GM23338 (cell line): Measurements from ENCODE around the gene IRX2. TPM values are rescaled to one million over a fixed set of nuclear protein-coding genes. Genes with fewer than 3 reads are reported as not detected.

Experiments
- ATAC-seq: fragments of 200-7000 bp; cut with Tn5 transposase; 3 replicates; pipeline ENCODE4 v1.9.1; 2020
- DNase-seq: peaks from one replicate; pipeline ENCODE4 v3.0.0-alpha.2; 2015; ENCODE audit warnings: low spot score
- H2AFZ ChIP-seq: fragments of 200-600 bp; sonication (generic); 2 replicates; pipeline ENCODE4 v1.8.0; 2016; ENCODE audit warnings: antibody characterized with exemption, mild to moderate bottlenecking, moderate library complexity
- H3F3A ChIP-seq: fragments of 200-600 bp; sonication (generic); replicated peaks from 2 replicates; pipeline ENCODE4 v1.8.0; 2017; ENCODE audit warnings: antibody characterized with exemption, mixed run types, low read depth
- H3K27ac ChIP-seq: fragments of 200-600 bp; sonication (generic); 2 replicates; pipeline ENCODE4 v1.6.1; 2016; ENCODE audit warnings: low read depth
- H3K27me3 ChIP-seq: fragments of 200-600 bp; sonication (generic); 2 replicates; pipeline ENCODE4 v1.8.0; 2016; ENCODE audit warnings: mild to moderate bottlenecking, mixed run types, moderate library complexity; ENCODE audit not compliant: insufficient read depth
- H3K36me3 ChIP-seq: fragments of 200-600 bp; sonication (generic); 2 replicates; pipeline ENCODE4 v1.8.0; 2016; ENCODE audit warnings: mild to moderate bottlenecking; ENCODE audit not compliant: insufficient read depth
- H3K4me1 ChIP-seq: fragments of 200-600 bp; sonication (generic); 2 replicates; pipeline ENCODE4 v1.8.0; 2016; ENCODE audit warnings: mild to moderate bottlenecking, moderate library complexity; ENCODE audit not compliant: insufficient read depth
- H3K4me2 ChIP-seq: fragments of 200-600 bp; sonication (generic); 2 replicates; pipeline ENCODE4 v1.7.1; 2017; ENCODE audit warnings: mixed run types
- H3K4me3 ChIP-seq: fragments of 200-600 bp; sonication (generic); 2 replicates; pipeline ENCODE4 v1.6.1; 2016; ENCODE audit warnings: mixed run types
- H3K79me2 ChIP-seq: fragments of 200-600 bp; sonication (generic); replicated peaks from 2 replicates; pipeline ENCODE4 v1.8.0; 2017; ENCODE audit warnings: mild to moderate bottlenecking; ENCODE audit not compliant: insufficient read depth
- H3K9me2 ChIP-seq: fragments of 200-600 bp; sonication (generic); 2 replicates; pipeline ENCODE4 v1.8.0; 2017; ENCODE audit not compliant: insufficient read depth
- H4K20me1 ChIP-seq: fragments of 200-600 bp; sonication (generic); replicated peaks from 2 replicates; pipeline ENCODE4 v1.8.0; 2017; ENCODE audit warnings: mild to moderate bottlenecking; ENCODE audit not compliant: insufficient read depth
- H3K27ac Mint-ChIP-seq: 2 replicates; pipeline ENCODE4 v1.8.0; 2020; ENCODE audit warnings: inconsistent platforms, mild to moderate bottlenecking, moderate library complexity, mixed read lengths
- H3K27me3 Mint-ChIP-seq: 3 replicates; pipeline ENCODE4 v1.8.0; 2022; ENCODE audit warnings: low read depth, mild to moderate bottlenecking, moderate library complexity, mixed read lengths, inconsistent platforms; ENCODE audit not compliant: insufficient read depth, poor library complexity
- H3K36me3 Mint-ChIP-seq: 3 replicates; pipeline ENCODE4 v1.8.0; 2021; ENCODE audit warnings: low read depth, mild to moderate bottlenecking, inconsistent platforms, moderate library complexity, mixed read lengths
- H3K4me1 Mint-ChIP-seq: 3 replicates; pipeline ENCODE4 v1.8.0; 2020; ENCODE audit warnings: mild to moderate bottlenecking, inconsistent platforms, mixed read lengths
- H3K4me3 Mint-ChIP-seq: 3 replicates; pipeline ENCODE4 v1.8.0; 2021; ENCODE audit warnings: moderate library complexity, mild to moderate bottlenecking, inconsistent platforms, mixed read lengths
- H3K9me3 Mint-ChIP-seq: 3 replicates; pipeline ENCODE4 v1.8.0; 2020; ENCODE audit warnings: moderate library complexity, mild to moderate bottlenecking, inconsistent platforms, mixed read lengths
- CREB1 ChIP-seq: fragments of 250-450 bp; sonication (Bioruptor Pico); IDR thresholded peaks from 2 replicates; pipeline ENCODE4 v1.5.0; 2020; ENCODE audit warnings: low read depth, mild to moderate bottlenecking, moderate library complexity
- EZH2 ChIP-seq: fragments of 200-600 bp; sonication (generic); IDR thresholded peaks from one replicate; pipeline ENCODE4 v1.8.0; 2017; ENCODE audit warnings: antibody characterized with exemption, mild to moderate bottlenecking, low read depth; ENCODE audit not compliant: unreplicated experiment
- EZH2phosphoT487 ChIP-seq: fragments of 200-600 bp; sonication (generic); IDR thresholded peaks from one replicate; pipeline ENCODE4 v1.8.1; 2018; ENCODE audit warnings: antibody characterized with exemption; ENCODE audit not compliant: unreplicated experiment
- JUNB ChIP-seq: IDR thresholded peaks from one replicate; pipeline ENCODE4 v1.6.1; 2016; ENCODE audit warnings: antibody characterized with exemption; ENCODE audit not compliant: unreplicated experiment
- NANOG ChIP-seq: IDR thresholded peaks from 2 replicates; pipeline ENCODE4 v1.6.1; 2016; ENCODE audit warnings: antibody characterized with exemption, borderline replicate concordance
- ZNF331 ChIP-seq: fragments of 250-450 bp; sonication (Bioruptor Pico); IDR thresholded peaks from 2 replicates; pipeline ENCODE4 v1.5.0; 2020; ENCODE audit warnings: low read depth, mild to moderate bottlenecking, moderate library complexity
- polyA plus RNA-seq: library from polyadenylated mRNA; unstranded; fragments of >200 nt; fragmentation: Nextera tagmentation; extraction: Ambion mirVana; gene quantifications from 2 replicates; pipeline ENCODE4 v1.2.1, GENCODE V29; 2016
- total RNA-seq: library from RNA; depleted of rRNA; stranded (reverse); fragments of >200 nt; shearing (Covaris generic); gene quantifications from 2 replicates; pipeline ENCODE4 v1.2.3, GENCODE V29; 2014
- TF ChIP-seq, protein P1 (sequence below), 2 experiments: fragments of 200-600 bp in 1 of 2; sonication (generic) in 1 of 2; conservative IDR thresholded peaks; 2 replicates each; pipeline versions ENCODE4 v1.5.1 to v1.6.1; 2016 to 2017; ENCODE audit warnings: antibody characterized with exemption in 2 of 2, low read depth in 2 of 2, mild to moderate bottlenecking in 2 of 2, moderate library complexity in 1 of 2
- TF ChIP-seq, protein P2 (sequence below): IDR thresholded peaks from one replicate; pipeline ENCODE4 v1.6.1; 2018; ENCODE audit warnings: antibody characterized with exemption; ENCODE audit not compliant: unreplicated experiment

IRX2 gene
- total and polyA plus RNA-seq, 2 experiments from 2014 or later = 13.6 to 25.3 TPM

- H3K4me1 Mint-ChIP-seq = peaks cover 26% of the 10 kb centered on the region
- Histone ChIP-seq H3K9me2 (no peaks in the 10 kb centered on the region), H4K20me1 (peaks cover 9% of the 10 kb centered on the region; the same call in 1 of the 2 replicates), H3K36me3 (no peaks in the 10 kb centered on the region), H2AFZ (0 out of 2 replicates have a peak overlapping the region, but pooled peaks have one; percentile 66), H3K4me1 (peaks cover 32% of the 10 kb centered on the region), H3K4me3 (peak overlapping the region; percentile 53), H3K27ac (no peak overlapping the region), H3K4me2 (peak overlapping the region; percentile 78), H3K79me2 (no peaks in the 10 kb centered on the region), H3K27me3 (peaks cover 92% of the 10 kb centered on the region), H3F3A (no peaks in the 10 kb centered on the region)
- H3K9me3 Mint-ChIP-seq = peaks cover 3% of the 10 kb centered on the region; the same call in 1 of the 3 replicates
- ATAC-seq (peak; percentile 5), DNase-seq (peak; percentile 50)
- H3K4me3 Mint-ChIP-seq = peak overlapping the region; percentile 53; the same call in 1 of the 3 replicates
- H3K36me3 Mint-ChIP-seq = 0 out of 3 replicates have a peak, but pooled peaks cover 5% of the 10 kb centered on the region
- H3K27me3 Mint-ChIP-seq = peaks cover 58% of the 10 kb centered on the region
- TF ChIP-seq NANOG = 0 out of 2 replicates have a peak, but pooled peaks have one; percentile 16
- TF ChIP-seq EZH2phosphoT487 = no peak
- no peak overlapping the region for H3K27ac Mint-ChIP-seq
These were observed 13.2 kb downstream of the IRX2 start for GRCh38 chr5:2738156-2738699.

DNA sequence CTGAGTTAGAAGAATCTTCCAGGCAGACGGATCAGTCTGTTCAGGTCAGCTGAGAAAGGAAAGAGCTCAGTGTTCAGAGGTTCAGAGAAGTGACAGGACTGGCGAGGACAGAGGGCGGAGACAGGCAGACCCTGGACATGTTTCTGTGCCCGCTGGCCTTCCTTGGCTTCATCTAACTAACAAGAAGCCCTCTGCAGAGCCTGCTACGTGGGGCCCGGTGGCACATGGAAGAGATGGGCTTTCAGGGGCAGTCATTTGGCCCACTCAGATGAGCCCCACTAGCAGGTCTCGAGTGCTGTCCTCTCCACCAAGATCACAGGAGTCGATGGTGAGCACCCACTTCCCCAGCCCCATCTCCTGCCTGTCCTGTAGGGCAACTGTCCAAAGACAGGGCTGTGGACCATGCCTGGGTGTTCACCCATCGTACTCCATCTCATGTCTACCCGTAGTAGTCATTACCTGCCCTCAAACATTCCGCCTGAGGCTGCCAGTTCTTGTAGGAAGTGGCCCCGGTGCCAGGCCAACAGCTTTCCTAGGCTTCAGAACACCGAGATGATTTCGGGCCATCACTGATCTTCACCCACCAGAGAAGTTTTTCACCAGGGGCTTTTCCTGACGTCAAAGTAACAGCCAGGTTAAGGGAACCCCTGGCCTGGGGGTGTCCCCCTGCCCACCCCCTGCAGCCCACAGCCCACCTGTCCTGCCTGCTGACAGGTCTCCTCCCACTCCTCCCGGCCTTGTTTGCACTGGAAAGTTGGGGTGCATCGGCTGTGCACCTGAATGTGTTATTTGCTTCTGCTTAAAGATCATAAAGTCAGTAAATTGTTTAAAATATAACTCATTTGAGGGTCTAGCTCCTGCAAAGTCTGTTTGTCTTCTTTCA lies 14.0 kb downstream of the IRX2 start:
- no peak overlapping the region for H2AFZ ChIP-seq
- peaks cover 3% of the 10 kb centered on the region; the same call in 1 of the 3 replicates for H3K9me3 Mint-ChIP-seq
- H3K27ac Mint-ChIP-seq = no peak overlapping the region
- H3K4me3 Mint-ChIP-seq = no peak overlapping the region
- H3K9me2 ChIP-seq = no peaks in the 10 kb centered on the region
- H3K79me2 ChIP-seq = no peaks in the 10 kb centered on the region
- peak overlapping the region; percentile 53 for H3K4me3 ChIP-seq
- no peaks in the 10 kb centered on the region for H3K36me3 ChIP-seq
- peak overlapping the region; percentile 78 for H3K4me2 ChIP-seq
- no peaks in the 10 kb centered on the region for H3F3A ChIP-seq
- peaks cover 85% of the 10 kb centered on the region for H3K27me3 ChIP-seq
- DNase-seq = no peak
- H3K4me1 ChIP-seq = peaks cover 25% of the 10 kb centered on the region
- ATAC-seq = no peak
- TF ChIP-seq ZNF331 (CRISPR knock-in tag) = no peak
- no peak for TF ChIP-seq CREB1 (CRISPR knock-in tag)
- TF ChIP-seq, protein P1, sequence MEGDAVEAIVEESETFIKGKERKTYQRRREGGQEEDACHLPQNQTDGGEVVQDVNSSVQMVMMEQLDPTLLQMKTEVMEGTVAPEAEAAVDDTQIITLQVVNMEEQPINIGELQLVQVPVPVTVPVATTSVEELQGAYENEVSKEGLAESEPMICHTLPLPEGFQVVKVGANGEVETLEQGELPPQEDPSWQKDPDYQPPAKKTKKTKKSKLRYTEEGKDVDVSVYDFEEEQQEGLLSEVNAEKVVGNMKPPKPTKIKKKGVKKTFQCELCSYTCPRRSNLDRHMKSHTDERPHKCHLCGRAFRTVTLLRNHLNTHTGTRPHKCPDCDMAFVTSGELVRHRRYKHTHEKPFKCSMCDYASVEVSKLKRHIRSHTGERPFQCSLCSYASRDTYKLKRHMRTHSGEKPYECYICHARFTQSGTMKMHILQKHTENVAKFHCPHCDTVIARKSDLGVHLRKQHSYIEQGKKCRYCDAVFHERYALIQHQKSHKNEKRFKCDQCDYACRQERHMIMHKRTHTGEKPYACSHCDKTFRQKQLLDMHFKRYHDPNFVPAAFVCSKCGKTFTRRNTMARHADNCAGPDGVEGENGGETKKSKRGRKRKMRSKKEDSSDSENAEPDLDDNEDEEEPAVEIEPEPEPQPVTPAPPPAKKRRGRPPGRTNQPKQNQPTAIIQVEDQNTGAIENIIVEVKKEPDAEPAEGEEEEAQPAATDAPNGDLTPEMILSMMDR (conservative IDR thresholded peaks at IDR 0.05; ENCODE audit: low read depth in 2 of 2) = no peak
- no peak for TF ChIP-seq EZH2
- TF ChIP-seq, protein P2, sequence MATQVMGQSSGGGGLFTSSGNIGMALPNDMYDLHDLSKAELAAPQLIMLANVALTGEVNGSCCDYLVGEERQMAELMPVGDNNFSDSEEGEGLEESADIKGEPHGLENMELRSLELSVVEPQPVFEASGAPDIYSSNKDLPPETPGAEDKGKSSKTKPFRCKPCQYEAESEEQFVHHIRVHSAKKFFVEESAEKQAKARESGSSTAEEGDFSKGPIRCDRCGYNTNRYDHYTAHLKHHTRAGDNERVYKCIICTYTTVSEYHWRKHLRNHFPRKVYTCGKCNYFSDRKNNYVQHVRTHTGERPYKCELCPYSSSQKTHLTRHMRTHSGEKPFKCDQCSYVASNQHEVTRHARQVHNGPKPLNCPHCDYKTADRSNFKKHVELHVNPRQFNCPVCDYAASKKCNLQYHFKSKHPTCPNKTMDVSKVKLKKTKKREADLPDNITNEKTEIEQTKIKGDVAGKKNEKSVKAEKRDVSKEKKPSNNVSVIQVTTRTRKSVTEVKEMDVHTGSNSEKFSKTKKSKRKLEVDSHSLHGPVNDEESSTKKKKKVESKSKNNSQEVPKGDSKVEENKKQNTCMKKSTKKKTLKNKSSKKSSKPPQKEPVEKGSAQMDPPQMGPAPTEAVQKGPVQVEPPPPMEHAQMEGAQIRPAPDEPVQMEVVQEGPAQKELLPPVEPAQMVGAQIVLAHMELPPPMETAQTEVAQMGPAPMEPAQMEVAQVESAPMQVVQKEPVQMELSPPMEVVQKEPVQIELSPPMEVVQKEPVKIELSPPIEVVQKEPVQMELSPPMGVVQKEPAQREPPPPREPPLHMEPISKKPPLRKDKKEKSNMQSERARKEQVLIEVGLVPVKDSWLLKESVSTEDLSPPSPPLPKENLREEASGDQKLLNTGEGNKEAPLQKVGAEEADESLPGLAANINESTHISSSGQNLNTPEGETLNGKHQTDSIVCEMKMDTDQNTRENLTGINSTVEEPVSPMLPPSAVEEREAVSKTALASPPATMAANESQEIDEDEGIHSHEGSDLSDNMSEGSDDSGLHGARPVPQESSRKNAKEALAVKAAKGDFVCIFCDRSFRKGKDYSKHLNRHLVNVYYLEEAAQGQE = no peak
- TF ChIP-seq EZH2phosphoT487 = no peak
- no peak for TF ChIP-seq JUNB
- H4K20me1 ChIP-seq = peaks cover 9% of the 10 kb centered on the region; the same call in 1 of the 2 replicates
- peaks cover 21% of the 10 kb centered on the region for H3K4me1 Mint-ChIP-seq
- H3K27me3 Mint-ChIP-seq = peaks cover 53% of the 10 kb centered on the region
- H3K36me3 Mint-ChIP-seq = 0 out of 3 replicates have a peak, but pooled peaks cover 5% of the 10 kb centered on the region
- no peak overlapping the region for H3K27ac ChIP-seq
